ENCODE results near the gene ERC1.
"Not testable (repeated sequence)": the region's sequence is repeated elsewhere in the genome, so short reads cannot be mapped to it uniquely, and the experiment has no call there.

The ERC1 gene

GRCh38 chr12:992647-993046 lies 1.6 kb downstream of the ERC1 start:
- Mint-ChIP-seq H3K27me3 (no peaks in the 10 kb centered on the region), H3K9me3 (no peaks in the 10 kb centered on the region), H3K4me1 (ENCODE audit: low read depth) (peaks cover 70% of the 10 kb centered on the region), H3K36me3 (ENCODE audit: low read depth) (peaks cover 19% of the 10 kb centered on the region), H3K4me3 (no peak overlapping the region), H3K27ac (no peak overlapping the region)
- intact Hi-C loops (cut with micrococcal nuclease) = loop anchor here (5.0 to 10.0 kb wide), 2 partner anchors 52 to 100 kb away; no protein-coding TSS in a partner anchor

- intact Hi-C loops (cut with micrococcal nuclease) = loop anchor here (10.0 kb wide), 1 partner anchor 48 kb away; no protein-coding TSS in a partner anchor
- Mint-ChIP-seq H3K27ac (no peak overlapping the region), H3K4me1 (ENCODE audit: low read depth) (peaks cover 50% of the 10 kb centered on the region), H3K27me3 (no peaks in the 10 kb centered on the region), H3K36me3 (ENCODE audit: low read depth) (peaks cover 22% of the 10 kb centered on the region), H3K4me3 (no peak overlapping the region), H3K9me3 (no peaks in the 10 kb centered on the region)
Measured at GRCh38 chr12:996881-997280, 5.9 kb downstream of the ERC1 start.

GRCh38 chr12:997505-997904 lies 6.5 kb downstream of the ERC1 start:
- intact Hi-C loops (cut with micrococcal nuclease) = loop anchor here (10.0 kb wide), 1 partner anchor 47 kb away; no protein-coding TSS in a partner anchor
- no peaks in the 10 kb centered on the region for H3K9me3 Mint-ChIP-seq
- H3K4me3 Mint-ChIP-seq = no peak overlapping the region
- H3K4me1 Mint-ChIP-seq (ENCODE audit: low read depth) = peaks cover 44% of the 10 kb centered on the region
- peak overlapping the region; percentile 17 for H3K27ac Mint-ChIP-seq
- no peaks in the 10 kb centered on the region for H3K27me3 Mint-ChIP-seq
- peaks cover 21% of the 10 kb centered on the region for H3K36me3 Mint-ChIP-seq (ENCODE audit: low read depth)

GRCh38 chr12:998020-998874 lies 7.2 kb downstream of the ERC1 start:
- Mint-ChIP-seq H3K4me3 (no peak overlapping the region), H3K9me3 (no peaks in the 10 kb centered on the region), H3K36me3 (ENCODE audit: low read depth) (peaks cover 21% of the 10 kb centered on the region), H3K27ac (no peak overlapping the region), H3K4me1 (ENCODE audit: low read depth) (peaks cover 38% of the 10 kb centered on the region), H3K27me3 (no peaks in the 10 kb centered on the region)
- intact Hi-C loops (cut with micrococcal nuclease) = loop anchor here (10.0 kb wide), 1 partner anchor 47 kb away; no protein-coding TSS in a partner anchor

GRCh38 chr12:999736-1000135 lies 8.7 kb downstream of the ERC1 start:
- not testable (repeated sequence) for H3K4me3 Mint-ChIP-seq, H3K27me3 Mint-ChIP-seq, H3K9me3 Mint-ChIP-seq, H3K27ac Mint-ChIP-seq
- H3K4me1 Mint-ChIP-seq (ENCODE audit: low read depth) = peaks cover 30% of the 10 kb centered on the region
- intact Hi-C loops (cut with micrococcal nuclease) = loop anchor here (10.0 kb wide), 1 partner anchor 45 kb away; no protein-coding TSS in a partner anchor
- peaks cover 31% of the 10 kb centered on the region for H3K36me3 Mint-ChIP-seq (ENCODE audit: low read depth)

- H3K4me1 Mint-ChIP-seq (ENCODE audit: low read depth) = peaks cover 17% of the 10 kb centered on the region
- intact Hi-C loops (cut with micrococcal nuclease) = no loop called here
- no peak overlapping the region for H3K27ac Mint-ChIP-seq
- no peak overlapping the region for H3K4me3 Mint-ChIP-seq
- no peaks in the 10 kb centered on the region for H3K9me3 Mint-ChIP-seq
- H3K27me3 Mint-ChIP-seq = no peaks in the 10 kb centered on the region
- H3K36me3 Mint-ChIP-seq (ENCODE audit: low read depth) = peaks cover 32% of the 10 kb centered on the region
Measured at GRCh38 chr12:1001507-1001906, 10.5 kb downstream of the ERC1 start.

- H3K4me1 Mint-ChIP-seq (ENCODE audit: low read depth) = peaks cover 8% of the 10 kb centered on the region
- intact Hi-C loops (cut with micrococcal nuclease) = no loop called here
- H3K27me3 Mint-ChIP-seq = no peaks in the 10 kb centered on the region
- H3K27ac Mint-ChIP-seq = no peak overlapping the region
- no peaks in the 10 kb centered on the region for H3K9me3 Mint-ChIP-seq
- peaks cover 32% of the 10 kb centered on the region for H3K36me3 Mint-ChIP-seq (ENCODE audit: low read depth)
- no peak overlapping the region for H3K4me3 Mint-ChIP-seq
Measured at GRCh38 chr12:1003600-1004271, 12.7 kb downstream of the ERC1 start.

- peaks cover 22% of the 10 kb centered on the region for H3K36me3 Mint-ChIP-seq (ENCODE audit: low read depth)
- H3K9me3 Mint-ChIP-seq = no peaks in the 10 kb centered on the region
- H3K4me3 Mint-ChIP-seq = no peak overlapping the region
- H3K27me3 Mint-ChIP-seq = no peaks in the 10 kb centered on the region
- intact Hi-C loops (cut with micrococcal nuclease) = no loop called here
- no peak overlapping the region for H3K27ac Mint-ChIP-seq
- peaks cover 8% of the 10 kb centered on the region for H3K4me1 Mint-ChIP-seq (ENCODE audit: low read depth)
Measured at GRCh38 chr12:1006255-1006654, 15.2 kb downstream of the ERC1 start.

GRCh38 chr12:1007276-1007675 lies 16.3 kb downstream of the ERC1 start:
- no peak overlapping the region for H3K4me3 Mint-ChIP-seq
- intact Hi-C loops (cut with micrococcal nuclease) = no loop called here
- H3K27me3 Mint-ChIP-seq = no peaks in the 10 kb centered on the region
- H3K27ac Mint-ChIP-seq = no peak overlapping the region
- peaks cover 18% of the 10 kb centered on the region for H3K36me3 Mint-ChIP-seq (ENCODE audit: low read depth)
- H3K4me1 Mint-ChIP-seq (ENCODE audit: low read depth) = peaks cover 8% of the 10 kb centered on the region
- H3K9me3 Mint-ChIP-seq = no peaks in the 10 kb centered on the region

- no peak overlapping the region for H3K27ac Mint-ChIP-seq
- peaks cover 8% of the 10 kb centered on the region for H3K4me1 Mint-ChIP-seq (ENCODE audit: low read depth)
- intact Hi-C loops (cut with micrococcal nuclease) = no loop called here
- no peaks in the 10 kb centered on the region for H3K9me3 Mint-ChIP-seq
- H3K27me3 Mint-ChIP-seq = no peaks in the 10 kb centered on the region
- peaks cover 18% of the 10 kb centered on the region for H3K36me3 Mint-ChIP-seq (ENCODE audit: low read depth)
- H3K4me3 Mint-ChIP-seq = no peak overlapping the region
Measured at GRCh38 chr12:1007994-1008393, 17.0 kb downstream of the ERC1 start.

- Mint-ChIP-seq H3K9me3 (no peaks in the 10 kb centered on the region), H3K36me3 (ENCODE audit: low read depth) (peaks cover 7% of the 10 kb centered on the region), H3K27me3 (no peaks in the 10 kb centered on the region), H3K4me3 (no peak overlapping the region), H3K4me1 (ENCODE audit: low read depth) (peaks cover 8% of the 10 kb centered on the region), H3K27ac (no peak overlapping the region)
- intact Hi-C loops (cut with micrococcal nuclease) = no loop called here
Measured at GRCh38 chr12:1011091-1011490, 20.1 kb downstream of the ERC1 start.

- Mint-ChIP-seq H3K4me1 (ENCODE audit: low read depth) (no peaks in the 10 kb centered on the region), H3K4me3 (no peak overlapping the region), H3K9me3 (no peaks in the 10 kb centered on the region), H3K27me3 (no peaks in the 10 kb centered on the region), H3K27ac (no peak overlapping the region), H3K36me3 (ENCODE audit: low read depth) (peaks cover 7% of the 10 kb centered on the region)
- intact Hi-C loops (cut with micrococcal nuclease) = no loop called here
Measured at GRCh38 chr12:1013618-1014489, 22.8 kb downstream of the ERC1 start.

- Mint-ChIP-seq H3K9me3 (peaks cover 17% of the 10 kb centered on the region), H3K27me3 (no peaks in the 10 kb centered on the region), H3K36me3 (ENCODE audit: low read depth) (peaks cover 24% of the 10 kb centered on the region), H3K4me3 (no peak overlapping the region), H3K27ac (no peak overlapping the region), H3K4me1 (ENCODE audit: low read depth) (peaks cover 12% of the 10 kb centered on the region)
- intact Hi-C loops (cut with micrococcal nuclease) = no loop called here
Measured at GRCh38 chr12:1019283-1019682, 28.3 kb downstream of the ERC1 start.
